SK-N-SH (cell line): Measurements from ENCODE around the gene TMEM97. TPM values are rescaled to one million over a fixed set of nuclear protein-coding genes. Genes with fewer than 3 reads are reported as not detected.
A peak's percentile ranks its signal among the peaks of the same experiment; 100 is the strongest.

Experiments
- CTCF ChIA-PET: fragments of 300-600, 350-600 bp; formaldehyde crosslinking; extraction: SDS; loops from one replicate; lab custom pipeline; 2021; lab: Yijun Ruan, JAX
- POLR2A ChIA-PET: fragments of 350-600 bp; sonication (Branson Sonifier 250); formaldehyde crosslinking; extraction: SDS; loops from one replicate; lab custom pipeline; 2020; ENCODE audit warnings: antibody characterized with exemption, inconsistent platforms; lab: Yijun Ruan, JAX
- DNase-seq: peaks from one replicate; pipeline ENCODE4 v3.0.0; 2012
- H2AFZ ChIP-seq: fragments of 200-600 bp; sonication (generic); 2 replicates; pipeline ENCODE4 v1.8.1; 2016; ENCODE audit warnings: antibody characterized with exemption, mild to moderate bottlenecking, low read depth
- H3F3A ChIP-seq: fragments of 200-600 bp; sonication (generic); replicated peaks from 2 replicates; pipeline ENCODE3; 2016; ENCODE audit warnings: antibody characterized with exemption, mild to moderate bottlenecking; ENCODE audit not compliant: insufficient read depth
- H3K27ac ChIP-seq, 2 experiments: fragments of 200-500 bp in 1 of 2; fragments of 200-600 bp in 1 of 2; sonication (Bioruptor generic) in 1 of 2; sonication (generic), shearing (Covaris generic) in 1 of 2; 2 replicates each; pipeline versions ENCODE4 v1.5.1 to v1.6.1; 2014 to 2016; ENCODE audit warnings: low read depth in 2 of 2, inconsistent platforms in 1 of 2, low read length in 1 of 2, mild to moderate bottlenecking in 1 of 2, mixed read lengths in 1 of 2
- H3K27me3 ChIP-seq: fragments of 200-600 bp; sonication (generic), shearing (Covaris generic); 2 replicates; pipeline ENCODE4 v1.6.1; 2016; ENCODE audit warnings: mixed run types; ENCODE audit not compliant: insufficient read depth
- H3K36me3 ChIP-seq, 2 experiments: fragments of 200-500 bp in 1 of 2; fragments of 200-600 bp in 1 of 2; sonication (Bioruptor generic) in 1 of 2; sonication (generic) in 1 of 2; replicated peaks in 1 of 2; 2 replicates each; pipeline versions ENCODE3 to v1.5.1; 2014 to 2016; ENCODE audit warnings: low read length in 1 of 2, mild to moderate bottlenecking in 1 of 2; ENCODE audit not compliant: insufficient read depth in 2 of 2, control insufficient read depth in 1 of 2
- H3K4me1 ChIP-seq, 2 experiments: fragments of 200-500 bp in 1 of 2; fragments of 200-600 bp in 1 of 2; sonication (Bioruptor generic) in 1 of 2; sonication (generic), shearing (Covaris generic) in 1 of 2; 2 replicates each; pipeline versions ENCODE4 v1.5.1 to v1.6.1; 2014 to 2016; ENCODE audit warnings: low read depth in 1 of 2, low read length in 1 of 2, mixed run types in 1 of 2; ENCODE audit not compliant: insufficient read depth in 2 of 2, control insufficient read depth in 1 of 2
- H3K4me2 ChIP-seq: fragments of 200-600 bp; sonication (generic), shearing (Covaris generic); 2 replicates; pipeline ENCODE4 v1.6.1; 2017; ENCODE audit warnings: mixed run types
- H3K4me3 ChIP-seq, 2 experiments: fragments of 200-500 bp in 1 of 2; fragments of 200-600 bp in 1 of 2; sonication (Bioruptor generic) in 1 of 2; sonication (generic), shearing (Covaris generic) in 1 of 2; 2 replicates each; pipeline versions ENCODE4 v1.5.1 to v1.8.1; 2014 to 2016; ENCODE audit warnings: low read depth in 2 of 2, inconsistent platforms in 1 of 2, low read length in 1 of 2, mild to moderate bottlenecking in 1 of 2, mixed read lengths in 1 of 2, moderate library complexity in 1 of 2
- H3K79me2 ChIP-seq: fragments of 200-600 bp; sonication (generic); 2 replicates; pipeline ENCODE4 v1.8.1; 2017; ENCODE audit warnings: mild to moderate bottlenecking; ENCODE audit not compliant: insufficient read depth
- H3K9ac ChIP-seq: fragments of 200-600 bp; sonication (generic); 2 replicates; pipeline ENCODE4 v1.6.1; 2017; ENCODE audit warnings: mixed run types
- H3K9me2 ChIP-seq: fragments of 200-600 bp; sonication (generic); 2 replicates; pipeline ENCODE4 v1.6.1; 2017; ENCODE audit warnings: mixed run types
- H3K9me3 ChIP-seq: fragments of 200-600 bp; sonication (generic); 2 replicates; pipeline ENCODE4 v1.6.1; 2017; ENCODE audit warnings: mixed run types, mild to moderate bottlenecking, moderate library complexity
- H4K20me1 ChIP-seq: fragments of 200-600 bp; sonication (generic); 2 replicates; pipeline ENCODE4 v1.6.1; 2017; ENCODE audit warnings: mild to moderate bottlenecking, mixed run types; ENCODE audit not compliant: insufficient read depth
- EP300 ChIP-seq, 2 experiments: IDR thresholded peaks; 2 replicates each; pipeline versions ENCODE4 v1.4.0 to v1.6.1; 2012; ENCODE audit warnings: borderline replicate concordance in 1 of 2, low read depth in 1 of 2, low read length in 1 of 2
- EZH2phosphoT487 ChIP-seq: fragments of 200-600 bp; sonication (generic); IDR thresholded peaks from 2 replicates; pipeline ENCODE4 v1.6.1; 2017; ENCODE audit warnings: low read depth, mixed run types, mild to moderate bottlenecking, antibody characterized with exemption, moderate library complexity, borderline replicate concordance
- FOSL2 ChIP-seq: IDR thresholded peaks from 2 replicates; pipeline ENCODE4 v1.4.0; 2012; ENCODE audit warnings: low read depth, mild to moderate bottlenecking, moderate library complexity, borderline replicate concordance
- FOXM1 ChIP-seq: IDR thresholded peaks from 2 replicates; pipeline ENCODE4 v1.4.0; 2012; ENCODE audit warnings: low read depth, mild to moderate bottlenecking
- GABPA ChIP-seq: IDR thresholded peaks from 2 replicates; pipeline ENCODE4 v1.4.0; 2012; ENCODE audit warnings: low read depth, mild to moderate bottlenecking
- GATA2 ChIP-seq: sonication (generic); formaldehyde crosslinking; IDR thresholded peaks from 2 replicates; pipeline ENCODE4 v1.5.0; 2020; ENCODE audit warnings: mild to moderate bottlenecking, missing genetic modification reagents
- JUND ChIP-seq: IDR thresholded peaks from 2 replicates; pipeline ENCODE4 v1.4.0; 2012
- MXI1 ChIP-seq: IDR thresholded peaks from 2 replicates; pipeline ENCODE4 v1.6.1; 2012; ENCODE audit warnings: mild to moderate bottlenecking, low read depth, low read length, improper control_type of control experiment
- NFIC ChIP-seq: IDR thresholded peaks from 2 replicates; pipeline ENCODE4 v1.4.0; 2012; ENCODE audit warnings: borderline replicate concordance
- PBX3 ChIP-seq: IDR thresholded peaks from 2 replicates; pipeline ENCODE4; 2012
- POLR2AphosphoS5 ChIP-seq: IDR thresholded peaks from 2 replicates; pipeline ENCODE4 v1.6.1; 2012; ENCODE audit warnings: low read depth, low read length
- RCOR1 ChIP-seq: fragments of 150-350 bp; IDR thresholded peaks from 2 replicates; pipeline ENCODE4 v1.6.1; 2017; ENCODE audit warnings: antibody characterized with exemption, low read length
- RXRA ChIP-seq: IDR thresholded peaks from 2 replicates; pipeline ENCODE4 v1.4.0; 2012; ENCODE audit warnings: low read depth, mild to moderate bottlenecking, borderline replicate concordance
- SIN3A ChIP-seq: IDR thresholded peaks from 2 replicates; pipeline ENCODE4 v1.6.1; 2012; ENCODE audit warnings: low read depth, mild to moderate bottlenecking, low read length, moderate library complexity, borderline replicate concordance
- TCF12 ChIP-seq: IDR thresholded peaks from 2 replicates; pipeline ENCODE4 v1.4.0; 2012
- TEAD4 ChIP-seq: IDR thresholded peaks from 2 replicates; pipeline ENCODE4 v1.4.0; 2012; ENCODE audit warnings: mild to moderate bottlenecking, borderline replicate concordance; ENCODE audit not compliant: insufficient read depth
- USF2 ChIP-seq: fragments of 150-350 bp; IDR thresholded peaks from 2 replicates; pipeline ENCODE4 v1.6.1; 2017; ENCODE audit warnings: antibody characterized with exemption, low read length, low read depth, borderline replicate concordance
- YY1 ChIP-seq: IDR thresholded peaks from 2 replicates; pipeline ENCODE4 v1.4.0; 2012; ENCODE audit warnings: low read depth, mild to moderate bottlenecking
- WGBS: methylation state at CpG from one replicate; pipeline ENCODE4 v1.1.6; 2017; ENCODE audit warnings: low lambda C conversion rate; 5-methylcytosine and 5-hydroxymethylcytosine counted together
- polyA plus RNA-seq, 3 experiments: library from polyadenylated mRNA; depleted of rRNA; stranded (reverse); fragments of >200 nt; gene quantifications; 2 replicates each; pipeline ENCODE4 v1.2.3, GENCODE V29; 2012
- TF ChIP-seq, protein P1 (sequence below): fragments of 200-600 bp; sonication (generic); IDR thresholded peaks from 2 replicates; pipeline ENCODE4 v1.6.1; 2017; ENCODE audit warnings: antibody characterized with exemption, mild to moderate bottlenecking, moderate library complexity
- TF ChIP-seq, protein P2 (sequence below): fragments of 150-350 bp; IDR thresholded peaks from 2 replicates; pipeline ENCODE4 v1.6.1; 2016; ENCODE audit warnings: mild to moderate bottlenecking, low read depth, low read length

The TMEM97 gene
- polyA plus RNA-seq, 1 of the 3 experiments (the other 2 are of a cell fraction): 8.6 TPM

GRCh38 chr17:28320215-28321061, 1.4 kb downstream of the TMEM97 start:
- H3K9me2 ChIP-seq: no peaks in the 10 kb centered on the region
- TF ChIP-seq EZH2phosphoT487: no peak
- no peak for TF ChIP-seq POLR2AphosphoS5
- no peak for TF ChIP-seq RCOR1
- no peaks in the 10 kb centered on the region for H3K36me3 ChIP-seq
- no peak for DNase-seq
- H2AFZ ChIP-seq: peak overlapping the region; percentile 86; the same call in 1 of the 2 replicates
- WGBS: 70% methylated on average over 8 of the region's 8 CpGs
- H3K27me3 ChIP-seq: no peaks in the 10 kb centered on the region
- peak overlapping the region; percentile 64 to 66 for H3K4me3 ChIP-seq
- peak overlapping the region; percentile 91 for H3K4me2 ChIP-seq
- H3K4me1 ChIP-seq: peaks cover 7 to 16% of the 10 kb centered on the region in 2 experiments; a peak in 1 of 4 replicates
- ChIA-PET CTCF (interaction anchor here (1.2 to 3.5 kb wide), 7 partner anchors 8 to 509 kb away, joined by 3 to 19 read pairs (median 5); partner anchors contain the start of genes IFT20 and TNFAIP1), POLR2A (interaction anchor here (1.0 to 3.5 kb wide), 2 partner anchors 15 kb away, joined by 3 to 11 read pairs; partner anchors contain the start of genes IFT20 and TNFAIP1)
- peak overlapping the region; percentile 59; the same call in 1 of the 2 replicates for H3K9ac ChIP-seq
- H3K9me3 ChIP-seq: no peaks in the 10 kb centered on the region
- H3K79me2 ChIP-seq: peaks cover 25% of the 10 kb centered on the region
- H3F3A ChIP-seq: no peaks in the 10 kb centered on the region
- H3K27ac ChIP-seq: no peak overlapping the region
- no peaks in the 10 kb centered on the region for H4K20me1 ChIP-seq

GRCh38 chr17:28324267-28324745, 5.3 kb downstream of the TMEM97 start:
- POLR2A ChIA-PET: no interaction called here
- CTCF ChIA-PET: interaction anchor here (0.7 to 1.8 kb wide), 2 partner anchors 92 to 592 kb away, joined by 3 to 6 read pairs; no protein-coding TSS in a partner anchor

More at GRCh38 chr17:28324267-28324745, 5.3 kb downstream of the TMEM97 start:
- Histone ChIP-seq H3K27me3 (no peaks in the 10 kb centered on the region), H3K9me3 (no peaks in the 10 kb centered on the region), H3K79me2 (peaks cover 25% of the 10 kb centered on the region), H3K4me1 (peaks cover 0 to 8% of the 10 kb centered on the region in 2 experiments; a peak in 1 of 4 replicates), H3F3A (peaks cover 4% of the 10 kb centered on the region), H3K9me2 (no peaks in the 10 kb centered on the region), H3K9ac (no peak overlapping the region), H3K27ac (0 out of 4 replicates have a peak overlapping the region, but pooled peaks of 1 of the 2 experiments have one; percentile 3), H4K20me1 (no peaks in the 10 kb centered on the region), H3K36me3 (peaks cover 23 to 26% of the 10 kb centered on the region in 2 experiments), H3K4me2 (no peak overlapping the region), H2AFZ (no peak overlapping the region), H3K4me3 (no peak overlapping the region)
- no peak for DNase-seq
- TF ChIP-seq FOXM1 (no peak), USF2 (no peak), JUND (no peak), EP300 (IDR thresholded peaks at IDR 0.05; ENCODE audit: borderline replicate concordance in 1 of 2, low read depth in 1 of 2, low read length in 1 of 2) (no peak), PBX3 (no peak), RXRA (no peak), TEAD4 (no peak), POLR2AphosphoS5 (no peak), NFIC (no peak), YY1 (no peak), EZH2phosphoT487 (no peak), FOSL2 (no peak), TCF12 (no peak), MXI1 (no peak), GABPA (no peak), GATA2 (CRISPR knock-in tag) (no peak), SIN3A (no peak)
- TF ChIP-seq, protein P1, sequence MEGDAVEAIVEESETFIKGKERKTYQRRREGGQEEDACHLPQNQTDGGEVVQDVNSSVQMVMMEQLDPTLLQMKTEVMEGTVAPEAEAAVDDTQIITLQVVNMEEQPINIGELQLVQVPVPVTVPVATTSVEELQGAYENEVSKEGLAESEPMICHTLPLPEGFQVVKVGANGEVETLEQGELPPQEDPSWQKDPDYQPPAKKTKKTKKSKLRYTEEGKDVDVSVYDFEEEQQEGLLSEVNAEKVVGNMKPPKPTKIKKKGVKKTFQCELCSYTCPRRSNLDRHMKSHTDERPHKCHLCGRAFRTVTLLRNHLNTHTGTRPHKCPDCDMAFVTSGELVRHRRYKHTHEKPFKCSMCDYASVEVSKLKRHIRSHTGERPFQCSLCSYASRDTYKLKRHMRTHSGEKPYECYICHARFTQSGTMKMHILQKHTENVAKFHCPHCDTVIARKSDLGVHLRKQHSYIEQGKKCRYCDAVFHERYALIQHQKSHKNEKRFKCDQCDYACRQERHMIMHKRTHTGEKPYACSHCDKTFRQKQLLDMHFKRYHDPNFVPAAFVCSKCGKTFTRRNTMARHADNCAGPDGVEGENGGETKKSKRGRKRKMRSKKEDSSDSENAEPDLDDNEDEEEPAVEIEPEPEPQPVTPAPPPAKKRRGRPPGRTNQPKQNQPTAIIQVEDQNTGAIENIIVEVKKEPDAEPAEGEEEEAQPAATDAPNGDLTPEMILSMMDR: no peak
- TF ChIP-seq, protein P2, sequence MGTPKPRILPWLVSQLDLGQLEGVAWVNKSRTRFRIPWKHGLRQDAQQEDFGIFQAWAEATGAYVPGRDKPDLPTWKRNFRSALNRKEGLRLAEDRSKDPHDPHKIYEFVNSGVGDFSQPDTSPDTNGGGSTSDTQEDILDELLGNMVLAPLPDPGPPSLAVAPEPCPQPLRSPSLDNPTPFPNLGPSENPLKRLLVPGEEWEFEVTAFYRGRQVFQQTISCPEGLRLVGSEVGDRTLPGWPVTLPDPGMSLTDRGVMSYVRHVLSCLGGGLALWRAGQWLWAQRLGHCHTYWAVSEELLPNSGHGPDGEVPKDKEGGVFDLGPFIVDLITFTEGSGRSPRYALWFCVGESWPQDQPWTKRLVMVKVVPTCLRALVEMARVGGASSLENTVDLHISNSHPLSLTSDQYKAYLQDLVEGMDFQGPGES: no peak
- WGBS: 81% methylated on average over 5 of the region's 5 CpGs
